C4-2B (cell line): ENCODE measurements around the gene SIRPD.

Experiments
- H3K27ac ChIP-seq: fragments of 450-650 bp; 2 replicates; pipeline ENCODE4 v1.5.1; 2017
- ZFX ChIP-seq: fragments of 450-650 bp; IDR thresholded peaks from 2 replicates; pipeline ENCODE4 v1.6.1; 2017
- TF ChIP-seq, protein P1 (sequence below): fragments of 450-650 bp; conservative IDR thresholded peaks from 2 replicates; pipeline ENCODE4 v1.5.1; 2017; ENCODE audit warnings: mild to moderate bottlenecking

The SIRPD gene

DNA sequence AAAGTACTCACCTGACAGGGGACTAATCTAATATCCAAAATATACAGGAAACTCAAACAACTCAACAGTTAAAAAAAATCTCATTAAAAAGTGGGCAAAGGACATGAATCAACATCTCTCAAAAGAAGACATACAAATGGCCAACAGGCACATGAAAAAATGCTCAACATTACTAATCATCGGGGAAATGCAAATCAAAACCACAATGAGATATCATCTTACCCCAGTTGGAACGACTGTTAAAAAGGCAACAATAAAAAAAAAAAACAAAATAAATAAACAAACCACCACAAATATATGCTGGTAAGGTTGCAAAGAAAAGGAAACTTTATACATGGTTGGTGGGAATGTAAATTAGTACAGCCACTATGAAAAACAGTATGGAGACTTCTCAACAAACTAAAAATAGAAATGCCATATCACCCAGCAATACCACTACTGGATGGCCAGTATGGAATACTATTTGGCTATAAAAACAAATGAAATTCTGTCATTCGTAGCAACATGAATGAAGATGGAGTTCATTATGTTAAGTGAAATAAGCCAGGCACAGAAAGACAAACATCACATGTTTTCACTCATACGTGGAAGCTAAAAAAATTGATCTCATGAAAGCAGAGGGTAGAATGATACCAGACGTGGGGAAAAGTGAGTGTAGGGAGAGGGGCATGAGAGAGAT is 72.9 kb downstream of the SIRPD start:
- TF ChIP-seq ZFX, result no peak
- TF ChIP-seq, protein P1, sequence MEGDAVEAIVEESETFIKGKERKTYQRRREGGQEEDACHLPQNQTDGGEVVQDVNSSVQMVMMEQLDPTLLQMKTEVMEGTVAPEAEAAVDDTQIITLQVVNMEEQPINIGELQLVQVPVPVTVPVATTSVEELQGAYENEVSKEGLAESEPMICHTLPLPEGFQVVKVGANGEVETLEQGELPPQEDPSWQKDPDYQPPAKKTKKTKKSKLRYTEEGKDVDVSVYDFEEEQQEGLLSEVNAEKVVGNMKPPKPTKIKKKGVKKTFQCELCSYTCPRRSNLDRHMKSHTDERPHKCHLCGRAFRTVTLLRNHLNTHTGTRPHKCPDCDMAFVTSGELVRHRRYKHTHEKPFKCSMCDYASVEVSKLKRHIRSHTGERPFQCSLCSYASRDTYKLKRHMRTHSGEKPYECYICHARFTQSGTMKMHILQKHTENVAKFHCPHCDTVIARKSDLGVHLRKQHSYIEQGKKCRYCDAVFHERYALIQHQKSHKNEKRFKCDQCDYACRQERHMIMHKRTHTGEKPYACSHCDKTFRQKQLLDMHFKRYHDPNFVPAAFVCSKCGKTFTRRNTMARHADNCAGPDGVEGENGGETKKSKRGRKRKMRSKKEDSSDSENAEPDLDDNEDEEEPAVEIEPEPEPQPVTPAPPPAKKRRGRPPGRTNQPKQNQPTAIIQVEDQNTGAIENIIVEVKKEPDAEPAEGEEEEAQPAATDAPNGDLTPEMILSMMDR, result no peak
- no peak overlapping the region for H3K27ac ChIP-seq
